Choroid plexus epithelial cell (primary cell): ENCODE measurements around the gene SLC12A8.

Experiments
- DNase-seq: peaks from one replicate; pipeline ENCODE4 v3.0.0-alpha.2; 2010; ENCODE audit warnings: low read depth
- H3K4me3 ChIP-seq: 2 replicates; pipeline ENCODE4 v1.5.1; 2011; ENCODE audit warnings: low read depth, mild to moderate bottlenecking, control low read depth, low read length, moderate library complexity
- CTCF ChIP-seq: conservative IDR thresholded peaks from 2 replicates; pipeline ENCODE4 v1.5.1; 2011; ENCODE audit warnings: low read depth, mild to moderate bottlenecking, control low read depth, inconsistent platforms, low read length, moderate library complexity

The SLC12A8 gene

DNA sequence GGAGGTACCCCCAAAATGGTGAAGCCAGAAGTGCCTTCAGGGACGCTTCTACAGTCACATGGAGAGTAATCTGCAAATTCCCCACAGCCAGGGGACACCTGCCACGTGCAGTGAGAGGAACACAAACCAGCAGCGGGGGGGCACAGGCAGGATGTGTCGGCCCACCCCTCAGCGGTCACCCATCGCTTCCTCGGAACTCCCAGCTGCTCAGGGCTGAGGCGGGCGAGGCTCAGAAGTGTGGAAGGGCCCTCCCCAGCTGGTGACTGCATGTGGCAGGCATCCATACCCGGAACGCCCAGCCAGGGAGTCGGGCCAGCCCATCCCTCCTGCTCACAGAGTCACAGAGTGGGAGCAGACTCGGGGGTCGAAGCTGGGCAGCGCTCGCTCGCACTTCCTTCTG lies 63.7 kb downstream of the SLC12A8 start:
- TF ChIP-seq CTCF: no peak
- no peak for DNase-seq
- no peak overlapping the region for H3K4me3 ChIP-seq

GRCh38 chr3:125148016-125148812 lies 64.3 kb downstream of the SLC12A8 start:
- TF ChIP-seq CTCF: no peak
- no peak for DNase-seq
- H3K4me3 ChIP-seq: no peak overlapping the region

DNA sequence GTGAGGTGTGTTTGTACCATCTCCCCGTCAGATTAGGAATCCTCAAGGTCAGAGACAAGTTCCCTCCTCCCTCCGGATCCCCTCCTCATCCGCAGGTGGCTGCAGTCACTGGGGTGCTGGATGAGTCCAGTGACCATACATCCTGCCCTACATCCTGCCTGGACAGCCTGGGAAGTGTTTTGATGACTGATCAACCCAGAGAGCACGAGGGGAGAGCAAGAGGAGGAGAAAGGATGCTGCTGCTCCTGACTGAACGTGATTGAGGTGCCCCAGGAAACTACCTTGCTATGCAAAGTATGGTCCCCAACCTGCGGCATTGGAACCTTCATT lies 65.1 kb downstream of the SLC12A8 start:
- TF ChIP-seq CTCF: no peak
- no peak overlapping the region for H3K4me3 ChIP-seq
- no peak for DNase-seq

DNA sequence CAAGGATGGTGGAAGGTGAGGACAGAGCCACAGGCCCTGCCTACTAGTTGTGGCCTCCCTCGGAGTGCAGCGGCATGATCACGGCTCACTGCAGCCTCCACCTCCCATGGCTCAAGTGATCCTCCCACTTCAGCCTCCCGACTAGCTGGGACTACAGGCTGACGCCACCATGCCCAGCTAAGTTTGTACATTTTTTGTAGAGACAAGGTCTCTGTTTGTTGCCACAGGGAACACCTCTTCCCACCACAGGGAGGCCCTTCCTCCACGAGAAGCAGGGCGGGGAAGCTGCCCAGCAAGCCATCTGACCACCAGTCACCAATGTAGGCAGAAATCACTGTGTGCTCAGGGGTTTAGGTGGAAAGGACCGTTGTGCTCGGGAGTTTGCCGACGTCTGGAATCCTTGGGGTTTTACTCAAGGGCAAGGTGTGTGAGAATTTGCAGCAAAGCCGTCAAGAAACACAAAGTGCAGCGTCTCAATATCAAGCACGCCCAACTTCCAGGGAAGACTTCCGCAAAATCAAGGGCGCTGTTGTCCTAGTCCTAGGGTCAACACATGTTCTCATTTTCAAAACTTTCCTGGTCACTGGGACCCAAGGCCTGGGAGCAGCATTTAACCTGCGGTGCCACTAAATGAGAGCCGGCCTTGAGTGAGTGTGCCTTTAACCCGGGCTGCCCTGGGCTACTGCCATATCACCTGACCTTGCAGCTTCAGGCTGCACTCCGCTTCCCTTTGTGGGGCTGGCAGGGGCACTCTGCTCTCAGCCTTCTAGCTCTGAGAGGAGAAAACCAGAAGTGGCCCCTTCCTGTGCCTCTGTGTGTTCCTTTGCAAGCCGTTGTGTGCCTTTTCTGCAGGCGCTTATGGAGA lies 65.7 kb downstream of the SLC12A8 start:
- no peak for TF ChIP-seq CTCF
- no peak overlapping the region for H3K4me3 ChIP-seq
- no peak for DNase-seq

DNA sequence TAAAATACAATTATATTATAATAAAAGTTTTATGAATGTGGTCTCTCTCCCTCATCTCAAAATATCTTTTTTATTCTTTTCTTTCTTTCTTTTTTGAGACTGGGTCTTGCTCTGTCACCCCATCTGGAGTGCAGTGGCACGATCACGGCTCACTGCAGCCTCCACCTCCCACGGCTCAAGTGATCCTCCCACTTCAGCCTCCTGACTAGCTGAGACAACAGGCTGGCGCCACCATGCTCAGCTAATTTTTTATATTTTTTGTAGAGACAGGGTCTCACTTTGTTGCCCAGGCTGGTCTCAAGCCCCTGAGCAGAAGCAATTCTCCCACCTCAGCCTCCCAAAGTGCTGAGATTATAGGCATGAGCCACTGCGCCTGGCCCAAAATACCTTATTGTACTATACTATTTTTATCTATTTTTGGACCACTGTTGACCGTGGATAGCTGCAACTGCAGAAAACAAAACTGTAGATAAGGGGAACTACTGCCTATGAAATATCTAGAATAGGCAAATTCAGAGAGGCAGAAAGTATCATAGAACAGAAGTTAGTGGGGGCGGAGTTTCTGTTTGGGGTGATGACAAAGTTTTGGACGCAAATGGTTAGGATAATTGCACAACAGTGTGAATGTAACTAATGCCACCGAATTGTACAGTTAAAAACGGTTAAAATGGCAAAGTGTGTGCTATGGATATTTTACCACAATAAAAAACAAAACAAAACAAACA lies 66.6 kb downstream of the SLC12A8 start:
- no peak overlapping the region for H3K4me3 ChIP-seq
- DNase-seq: no peak
- TF ChIP-seq CTCF: no peak

DNA sequence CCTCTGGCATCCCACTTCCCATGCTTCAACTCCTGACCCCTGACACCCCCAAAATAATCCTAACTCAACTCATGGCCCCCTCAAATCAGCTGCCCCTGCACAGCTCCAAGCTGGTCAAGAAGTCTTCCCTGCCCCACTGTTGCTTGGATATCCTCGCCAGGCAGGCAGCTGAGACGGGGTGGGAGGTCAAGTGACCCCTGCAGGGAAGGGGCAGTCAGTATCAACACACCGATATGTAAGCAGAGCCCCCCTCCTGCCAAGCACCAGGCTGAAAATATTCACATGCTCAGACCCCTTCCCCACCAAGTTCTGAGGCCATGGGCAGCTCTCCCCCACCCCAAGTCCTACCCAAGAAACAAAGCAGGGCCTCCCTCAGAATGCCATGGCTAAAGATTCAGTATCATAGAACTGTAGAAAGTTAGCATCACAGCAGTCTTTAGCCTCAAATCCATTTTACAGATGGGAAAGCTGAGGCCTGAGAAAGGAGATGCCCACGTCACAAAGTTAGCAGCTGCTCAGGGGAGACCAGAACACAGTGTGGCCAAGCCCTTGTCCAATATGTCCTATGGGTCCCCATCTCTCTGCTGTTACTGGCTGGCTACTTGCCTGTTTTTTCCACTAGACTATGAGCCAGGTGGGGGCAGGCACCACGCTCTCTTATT lies 67.8 kb downstream of the SLC12A8 start:
- no peak for TF ChIP-seq CTCF
- DNase-seq: no peak
- no peak overlapping the region for H3K4me3 ChIP-seq
